Measurements from ENCODE around the gene PAX8. TPM values are rescaled to one million over a fixed set of nuclear protein-coding genes. Genes with fewer than 3 reads are reported as not detected.

The PAX8 gene
- total and polyA plus RNA-seq, 2 of the 13 experiments (the other 11 are each of a cell fraction or from before 2014, with no cell fraction given): 1.5 to 8.8 TPM

DNA sequence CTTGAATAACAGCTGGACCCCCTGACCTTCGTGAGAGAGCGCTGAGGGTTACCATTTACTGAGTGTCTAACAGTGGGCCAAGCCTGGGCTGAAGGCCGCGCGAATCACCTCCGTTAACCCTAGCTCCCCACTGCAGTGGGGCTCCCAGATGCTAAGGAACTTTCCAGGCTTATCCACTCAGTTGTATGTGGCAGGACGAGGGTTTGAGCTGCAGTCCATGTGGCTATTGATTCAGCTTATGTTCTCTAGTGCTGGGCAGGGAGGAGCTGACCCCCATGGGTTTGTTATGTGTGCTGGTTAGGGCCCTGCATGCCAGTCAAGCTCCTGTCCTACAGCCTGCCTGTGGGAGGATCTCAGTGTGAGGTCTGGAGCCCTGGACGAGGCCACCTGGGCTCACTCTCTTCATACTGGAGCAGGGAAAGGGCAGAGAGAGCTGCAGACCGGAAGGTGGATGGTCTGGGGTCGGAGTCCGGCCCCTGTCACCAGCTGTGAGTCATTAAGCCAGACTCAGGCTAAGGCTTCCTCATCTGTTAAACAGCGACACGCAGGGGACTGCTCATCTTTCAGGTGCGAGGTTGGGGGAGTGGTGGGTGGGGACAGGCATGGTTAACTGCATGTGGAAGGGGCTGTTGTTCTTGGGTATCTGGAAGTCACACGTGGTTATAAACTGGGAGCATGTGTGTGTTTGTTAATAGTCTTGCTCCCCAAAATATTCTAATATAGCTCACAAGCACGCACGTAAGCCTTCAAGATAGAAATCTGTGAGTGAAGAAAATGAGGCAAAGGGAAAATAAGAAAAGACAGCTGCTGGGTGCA, 98.4 kb downstream of the PAX8 start (continued):
- TF ChIP-seq, protein P1, sequence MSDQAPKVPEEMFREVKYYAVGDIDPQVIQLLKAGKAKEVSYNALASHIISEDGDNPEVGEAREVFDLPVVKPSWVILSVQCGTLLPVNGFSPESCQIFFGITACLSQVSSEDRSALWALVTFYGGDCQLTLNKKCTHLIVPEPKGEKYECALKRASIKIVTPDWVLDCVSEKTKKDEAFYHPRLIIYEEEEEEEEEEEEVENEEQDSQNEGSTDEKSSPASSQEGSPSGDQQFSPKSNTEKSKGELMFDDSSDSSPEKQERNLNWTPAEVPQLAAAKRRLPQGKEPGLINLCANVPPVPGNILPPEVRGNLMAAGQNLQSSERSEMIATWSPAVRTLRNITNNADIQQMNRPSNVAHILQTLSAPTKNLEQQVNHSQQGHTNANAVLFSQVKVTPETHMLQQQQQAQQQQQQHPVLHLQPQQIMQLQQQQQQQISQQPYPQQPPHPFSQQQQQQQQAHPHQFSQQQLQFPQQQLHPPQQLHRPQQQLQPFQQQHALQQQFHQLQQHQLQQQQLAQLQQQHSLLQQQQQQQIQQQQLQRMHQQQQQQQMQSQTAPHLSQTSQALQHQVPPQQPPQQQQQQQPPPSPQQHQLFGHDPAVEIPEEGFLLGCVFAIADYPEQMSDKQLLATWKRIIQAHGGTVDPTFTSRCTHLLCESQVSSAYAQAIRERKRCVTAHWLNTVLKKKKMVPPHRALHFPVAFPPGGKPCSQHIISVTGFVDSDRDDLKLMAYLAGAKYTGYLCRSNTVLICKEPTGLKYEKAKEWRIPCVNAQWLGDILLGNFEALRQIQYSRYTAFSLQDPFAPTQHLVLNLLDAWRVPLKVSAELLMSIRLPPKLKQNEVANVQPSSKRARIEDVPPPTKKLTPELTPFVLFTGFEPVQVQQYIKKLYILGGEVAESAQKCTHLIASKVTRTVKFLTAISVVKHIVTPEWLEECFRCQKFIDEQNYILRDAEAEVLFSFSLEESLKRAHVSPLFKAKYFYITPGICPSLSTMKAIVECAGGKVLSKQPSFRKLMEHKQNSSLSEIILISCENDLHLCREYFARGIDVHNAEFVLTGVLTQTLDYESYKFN (CRISPR knock-in tag; conservative IDR thresholded peaks at IDR 0.05): peak; percentile 89
- TF ChIP-seq, protein P2, sequence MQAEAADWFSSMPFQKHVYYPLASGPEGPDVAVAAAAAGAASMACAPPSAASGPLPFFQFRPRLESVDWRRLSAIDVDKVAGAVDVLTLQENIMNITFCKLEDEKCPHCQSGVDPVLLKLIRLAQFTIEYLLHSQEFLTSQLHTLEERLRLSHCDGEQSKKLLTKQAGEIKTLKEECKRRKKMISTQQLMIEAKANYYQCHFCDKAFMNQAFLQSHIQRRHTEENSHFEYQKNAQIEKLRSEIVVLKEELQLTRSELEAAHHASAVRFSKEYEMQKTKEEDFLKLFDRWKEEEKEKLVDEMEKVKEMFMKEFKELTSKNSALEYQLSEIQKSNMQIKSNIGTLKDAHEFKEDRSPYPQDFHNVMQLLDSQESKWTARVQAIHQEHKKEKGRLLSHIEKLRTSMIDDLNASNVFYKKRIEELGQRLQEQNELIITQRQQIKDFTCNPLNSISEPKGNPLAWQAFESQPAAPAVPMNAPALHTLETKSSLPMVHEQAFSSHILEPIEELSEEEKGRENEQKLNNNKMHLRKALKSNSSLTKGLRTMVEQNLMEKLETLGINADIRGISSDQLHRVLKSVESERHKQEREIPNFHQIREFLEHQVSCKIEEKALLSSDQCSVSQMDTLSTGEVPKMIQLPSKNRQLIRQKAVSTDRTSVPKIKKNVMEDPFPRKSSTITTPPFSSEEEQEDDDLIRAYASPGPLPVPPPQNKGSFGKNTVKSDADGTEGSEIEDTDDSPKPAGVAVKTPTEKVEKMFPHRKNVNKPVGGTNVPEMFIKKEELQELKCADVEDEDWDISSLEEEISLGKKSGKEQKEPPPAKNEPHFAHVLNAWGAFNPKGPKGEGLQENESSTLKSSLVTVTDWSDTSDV (CRISPR knock-in tag; IDR thresholded peaks at IDR 0.05): 0 out of 2 replicates have a peak, but pooled peaks have one; percentile 36
- TF ChIP-seq, protein P3, sequence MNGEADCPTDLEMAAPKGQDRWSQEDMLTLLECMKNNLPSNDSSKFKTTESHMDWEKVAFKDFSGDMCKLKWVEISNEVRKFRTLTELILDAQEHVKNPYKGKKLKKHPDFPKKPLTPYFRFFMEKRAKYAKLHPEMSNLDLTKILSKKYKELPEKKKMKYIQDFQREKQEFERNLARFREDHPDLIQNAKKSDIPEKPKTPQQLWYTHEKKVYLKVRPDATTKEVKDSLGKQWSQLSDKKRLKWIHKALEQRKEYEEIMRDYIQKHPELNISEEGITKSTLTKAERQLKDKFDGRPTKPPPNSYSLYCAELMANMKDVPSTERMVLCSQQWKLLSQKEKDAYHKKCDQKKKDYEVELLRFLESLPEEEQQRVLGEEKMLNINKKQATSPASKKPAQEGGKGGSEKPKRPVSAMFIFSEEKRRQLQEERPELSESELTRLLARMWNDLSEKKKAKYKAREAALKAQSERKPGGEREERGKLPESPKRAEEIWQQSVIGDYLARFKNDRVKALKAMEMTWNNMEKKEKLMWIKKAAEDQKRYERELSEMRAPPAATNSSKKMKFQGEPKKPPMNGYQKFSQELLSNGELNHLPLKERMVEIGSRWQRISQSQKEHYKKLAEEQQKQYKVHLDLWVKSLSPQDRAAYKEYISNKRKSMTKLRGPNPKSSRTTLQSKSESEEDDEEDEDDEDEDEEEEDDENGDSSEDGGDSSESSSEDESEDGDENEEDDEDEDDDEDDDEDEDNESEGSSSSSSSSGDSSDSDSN (CRISPR knock-in tag; IDR thresholded peaks at IDR 0.05): peak; percentile 84
- TF ChIP-seq HOXA5 (CRISPR knock-in tag; IDR thresholded peaks at IDR 0.05) (peak; percentile 51; the same call in 1 of the 2 replicates), ZSCAN9 (CRISPR knock-in tag; IDR thresholded peaks at IDR 0.05; ENCODE audit: borderline replicate concordance) (peak; percentile 83), HOXA3 (CRISPR knock-in tag; IDR thresholded peaks at IDR 0.05) (peak; percentile 65; the same call in 1 of the 2 replicates), MATR3 (CRISPR knock-in tag; IDR thresholded peaks at IDR 0.05) (no peak), ZBTB38 (CRISPR knock-in tag; IDR thresholded peaks at IDR 0.05) (peak; percentile 82), CENPT (CRISPR knock-in tag; IDR thresholded peaks at IDR 0.05; ENCODE audit: low read depth) (no peak), MEIS1 (CRISPR knock-in tag; IDR thresholded peaks at IDR 0.05; ENCODE audit: borderline replicate concordance) (peak; percentile 26; the same call in 1 of the 2 replicates), JUND (CRISPR knock-in tag; IDR thresholded peaks at IDR 0.05) (peak; percentile 96), HOXA9 (CRISPR knock-in tag; IDR thresholded peaks at IDR 0.05; ENCODE audit: borderline replicate concordance) (no peak; the same call in 1 of the 2 replicates), SIX4 (CRISPR knock-in tag; IDR thresholded peaks at IDR 0.05) (no peak), SATB2 (CRISPR knock-in tag; IDR thresholded peaks at IDR 0.05) (no peak), SNAPC2 (CRISPR knock-in tag; IDR thresholded peaks at IDR 0.05) (0 out of 2 replicates have a peak, but pooled peaks have one; percentile 21), IRF2 (CRISPR knock-in tag; IDR thresholded peaks at IDR 0.05) (peak; percentile 85)
- TF ChIP-seq, protein P4, sequence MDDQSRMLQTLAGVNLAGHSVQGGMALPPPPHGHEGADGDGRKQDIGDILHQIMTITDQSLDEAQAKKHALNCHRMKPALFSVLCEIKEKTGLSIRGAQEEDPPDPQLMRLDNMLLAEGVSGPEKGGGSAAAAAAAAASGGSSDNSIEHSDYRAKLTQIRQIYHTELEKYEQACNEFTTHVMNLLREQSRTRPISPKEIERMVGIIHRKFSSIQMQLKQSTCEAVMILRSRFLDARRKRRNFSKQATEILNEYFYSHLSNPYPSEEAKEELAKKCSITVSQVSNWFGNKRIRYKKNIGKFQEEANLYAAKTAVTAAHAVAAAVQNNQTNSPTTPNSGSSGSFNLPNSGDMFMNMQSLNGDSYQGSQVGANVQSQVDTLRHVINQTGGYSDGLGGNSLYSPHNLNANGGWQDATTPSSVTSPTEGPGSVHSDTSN (CRISPR knock-in tag; IDR thresholded peaks at IDR 0.05; ENCODE audit: borderline replicate concordance): no peak
- TF ChIP-seq, protein P5, sequence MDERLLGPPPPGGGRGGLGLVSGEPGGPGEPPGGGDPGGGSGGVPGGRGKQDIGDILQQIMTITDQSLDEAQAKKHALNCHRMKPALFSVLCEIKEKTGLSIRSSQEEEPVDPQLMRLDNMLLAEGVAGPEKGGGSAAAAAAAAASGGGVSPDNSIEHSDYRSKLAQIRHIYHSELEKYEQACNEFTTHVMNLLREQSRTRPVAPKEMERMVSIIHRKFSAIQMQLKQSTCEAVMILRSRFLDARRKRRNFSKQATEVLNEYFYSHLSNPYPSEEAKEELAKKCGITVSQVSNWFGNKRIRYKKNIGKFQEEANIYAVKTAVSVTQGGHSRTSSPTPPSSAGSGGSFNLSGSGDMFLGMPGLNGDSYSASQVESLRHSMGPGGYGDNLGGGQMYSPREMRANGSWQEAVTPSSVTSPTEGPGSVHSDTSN (CRISPR knock-in tag; IDR thresholded peaks at IDR 0.05): peak; percentile 58
